Activated CD8-positive, alpha-beta memory T cell treated with anti-CD3 and anti-CD28 coated beads, Interleukin-2, amount 50 U/mL, for 24 hours (primary cell): ENCODE results near the gene CPSF4L.

Source experiments
- DNase-seq: peaks from one replicate; pipeline ENCODE4 v3.0.0-alpha.2; 2020; ENCODE audit errors: extremely low read depth

The CPSF4L gene

GRCh38 chr17:73232587-73233373 is 28.9 kb downstream of the CPSF4L start:
- no peak for DNase-seq

DNA sequence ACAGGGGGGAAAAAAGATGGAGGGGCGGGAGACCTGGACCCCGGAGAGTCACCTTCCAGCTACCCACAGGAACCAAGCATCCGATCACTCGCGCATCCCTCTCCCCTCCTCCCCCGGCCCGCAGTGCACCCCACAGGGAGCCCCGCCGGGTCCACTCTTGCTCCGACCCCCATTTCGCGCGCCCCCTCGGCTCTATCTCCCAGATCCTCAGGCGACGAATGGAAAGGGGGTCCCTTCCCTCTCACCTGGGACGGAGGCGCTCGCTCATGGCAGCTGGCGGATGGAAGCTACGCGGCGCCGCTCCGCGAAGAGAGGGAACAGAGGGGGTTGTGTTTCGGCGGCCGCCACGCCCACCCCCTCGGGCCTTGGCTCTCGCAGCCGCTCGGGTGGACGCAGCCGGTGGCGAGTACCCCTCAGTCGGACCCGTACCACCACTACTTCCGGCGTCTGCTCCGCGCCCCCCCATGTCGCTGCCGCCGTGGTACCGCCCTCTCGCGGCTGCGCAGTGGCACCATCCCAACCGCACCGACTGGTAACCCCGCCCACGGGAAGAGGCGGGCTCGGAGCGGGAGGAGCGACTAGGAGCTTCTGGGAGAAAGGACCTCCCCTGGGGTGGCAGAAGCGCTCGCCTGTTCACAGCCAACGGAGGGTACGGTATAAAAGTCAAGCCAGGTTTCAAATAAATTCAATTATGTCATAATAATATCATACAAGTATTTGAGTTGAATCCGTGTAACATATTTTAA is 29.7 kb downstream of the CPSF4L start:
- peak; percentile 94 for DNase-seq

GRCh38 chr17:73231395-73231794 is 30.3 kb downstream of the CPSF4L start:
- no peak for DNase-seq

DNA sequence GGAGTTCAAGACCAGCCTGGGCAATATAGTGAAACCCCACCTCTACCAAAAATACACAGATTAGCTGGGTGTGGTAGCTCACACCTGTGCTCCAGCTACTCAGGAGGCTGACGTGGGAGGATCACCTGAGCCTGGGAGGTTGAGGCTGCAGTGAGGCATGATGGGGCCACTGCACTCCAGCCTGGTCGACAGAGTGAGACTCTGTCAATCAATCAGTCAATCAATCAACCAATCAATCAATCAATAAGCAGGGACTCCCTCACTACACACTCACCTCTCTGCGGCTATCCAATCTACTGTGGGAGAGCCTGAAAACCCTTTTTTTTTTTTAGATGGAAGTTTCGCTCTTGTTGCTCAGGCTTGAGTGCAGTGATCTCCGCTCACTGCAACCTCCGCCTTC is 31.6 kb downstream of the CPSF4L start:
- no peak for DNase-seq

- no peak for DNase-seq
Measured at GRCh38 chr17:73228748-73229236, 32.9 kb downstream of the CPSF4L start.

GRCh38 chr17:73227944-73228343 is 33.7 kb downstream of the CPSF4L start:
- no peak for DNase-seq

DNA sequence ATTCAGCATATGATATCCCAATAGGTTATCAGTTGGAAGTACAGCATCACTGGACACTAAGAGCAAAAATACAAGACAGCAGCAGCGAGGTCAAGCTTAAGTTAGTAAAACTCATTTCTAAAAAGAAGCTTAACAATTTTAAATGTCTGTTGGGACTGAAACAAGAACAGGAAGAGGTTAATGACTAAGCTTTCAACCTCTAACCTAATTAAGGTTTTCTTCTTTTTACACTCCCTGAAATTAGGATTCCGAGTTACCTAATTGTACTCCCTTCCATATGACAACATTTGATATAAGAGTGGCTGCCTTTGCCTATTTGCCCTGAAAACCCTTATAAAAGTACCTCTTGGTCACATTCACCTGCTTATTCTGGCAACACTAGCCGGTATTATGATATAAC is 34.3 kb downstream of the CPSF4L start:
- no peak for DNase-seq

DNA sequence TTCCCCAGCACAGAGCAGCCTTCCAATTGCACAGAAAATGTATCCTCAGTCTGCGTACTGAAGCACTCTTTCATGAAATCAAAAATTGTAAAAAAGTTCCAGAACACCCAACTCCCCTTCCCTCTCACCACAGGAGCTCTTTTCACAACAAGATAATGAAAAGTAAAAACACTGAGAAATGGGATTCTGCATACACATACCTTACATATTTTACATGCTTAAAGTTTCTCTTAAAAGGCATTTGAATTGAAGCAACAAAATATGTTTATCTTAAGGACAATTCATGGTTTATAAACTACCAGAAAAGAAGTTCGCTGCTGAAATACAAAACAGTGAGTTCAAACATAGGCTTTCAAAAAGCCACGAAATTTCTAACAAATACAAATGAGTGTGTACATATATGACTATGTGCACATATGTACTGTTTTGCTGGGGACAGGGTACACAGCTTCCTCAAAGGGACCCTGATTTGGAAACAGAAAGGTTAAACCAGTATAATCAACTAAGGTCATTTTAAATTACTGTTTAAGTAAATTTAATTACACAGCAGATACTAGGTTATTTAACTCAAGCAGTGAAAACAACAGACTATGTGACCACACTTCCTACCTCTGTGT is 35.0 kb downstream of the CPSF4L start:
- DNase-seq = no peak

DNA sequence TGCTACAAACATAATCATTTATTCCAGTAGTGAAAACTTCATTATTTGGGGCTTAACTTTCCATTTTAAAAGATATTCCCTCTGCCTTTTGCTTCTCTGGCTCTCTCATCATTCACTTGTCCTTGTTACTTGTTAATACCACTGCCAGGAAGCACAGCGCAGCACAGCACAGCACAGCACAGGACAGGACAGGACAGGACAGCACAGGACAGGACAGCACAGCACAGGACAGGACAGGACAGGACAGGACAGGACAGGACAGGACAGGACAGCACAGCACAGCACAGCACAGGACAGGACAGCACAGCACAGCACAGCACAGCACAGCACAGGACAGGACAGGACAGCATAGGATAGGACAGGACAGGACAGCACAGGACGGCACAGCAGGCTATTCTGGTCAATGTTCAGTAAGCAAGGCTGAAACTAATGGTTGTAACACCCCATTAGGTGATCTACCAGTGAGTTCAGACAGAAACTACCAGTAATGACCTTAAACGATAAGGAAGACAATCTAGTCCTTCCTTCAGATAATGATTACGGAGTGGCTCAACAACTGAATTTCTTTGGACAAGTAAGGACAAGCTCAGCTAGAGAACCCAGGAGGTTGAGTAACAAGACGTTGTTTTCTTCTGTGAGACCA is 36.9 kb downstream of the CPSF4L start:
- no peak for DNase-seq

DNA sequence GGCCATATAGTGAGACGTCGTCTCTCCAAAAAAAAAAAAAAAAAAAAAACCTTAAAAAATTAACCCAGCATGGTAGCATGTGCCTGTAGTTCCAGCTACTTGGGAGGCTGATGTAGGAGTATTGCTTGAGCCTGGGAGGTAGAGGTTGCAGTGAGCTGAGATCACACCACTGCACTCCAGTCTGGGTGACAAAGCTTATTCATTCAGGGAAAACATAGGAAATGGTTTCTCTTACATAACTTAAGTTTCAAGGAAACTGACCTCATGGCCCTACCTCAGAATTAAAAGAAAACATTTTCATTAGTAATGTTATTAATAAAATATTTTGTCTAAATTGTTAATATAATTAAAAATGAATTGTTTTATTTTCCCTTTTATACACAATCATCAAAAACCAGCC is 37.4 kb downstream of the CPSF4L start:
- DNase-seq = no peak

DNA sequence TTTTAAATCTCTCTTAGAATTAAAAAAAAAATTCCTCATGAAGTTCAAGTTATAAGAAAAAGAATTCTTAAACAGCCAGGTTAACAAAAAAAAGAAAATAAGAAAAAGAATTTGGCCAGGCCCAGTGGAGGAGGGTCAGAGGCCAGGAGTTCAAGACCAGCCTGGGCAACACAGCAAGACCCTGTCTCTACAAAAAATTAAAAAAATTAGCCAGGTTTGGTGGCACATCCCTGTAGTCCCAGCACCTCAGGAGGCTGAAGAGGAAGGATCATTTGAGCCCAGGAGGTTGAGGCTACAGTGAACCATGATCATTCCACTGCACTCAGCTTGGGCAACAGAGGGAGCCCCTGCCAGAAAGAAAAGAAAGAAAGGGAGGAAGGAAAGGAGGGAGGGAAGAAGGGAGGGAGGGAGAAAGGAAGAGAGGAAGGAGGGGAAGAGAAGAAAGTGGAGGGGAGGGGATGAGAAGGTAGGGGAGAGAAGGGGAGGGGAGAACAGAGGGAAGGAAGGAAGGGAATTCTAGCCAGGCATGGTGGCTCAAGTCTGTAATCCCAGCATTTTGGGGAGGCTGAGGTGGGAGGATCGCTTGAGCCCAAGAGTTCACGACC is 38.0 kb downstream of the CPSF4L start:
- no peak for DNase-seq

DNA sequence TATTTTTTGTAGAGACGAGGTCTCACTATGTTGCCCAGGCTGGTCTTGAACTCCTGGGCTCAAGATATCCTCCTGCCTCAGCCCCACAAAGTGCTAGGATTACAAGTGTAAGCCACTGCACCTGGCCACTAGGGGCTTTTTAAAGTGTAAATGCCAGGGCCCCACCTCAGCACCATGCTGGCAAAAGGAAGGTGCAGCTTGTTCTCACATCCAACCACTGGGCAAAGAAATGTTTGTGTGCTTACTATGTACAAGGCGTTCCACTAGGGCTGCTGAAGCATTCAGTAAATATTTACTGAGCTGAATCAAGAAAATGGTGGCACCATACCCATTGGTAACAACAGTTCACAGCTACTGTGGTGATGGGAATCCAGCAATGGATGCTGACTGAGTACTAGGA is 46.2 kb downstream of the CPSF4L start:
- no peak for DNase-seq

GRCh38 chr17:73214851-73215250 is 46.8 kb downstream of the CPSF4L start:
- DNase-seq = no peak

DNA sequence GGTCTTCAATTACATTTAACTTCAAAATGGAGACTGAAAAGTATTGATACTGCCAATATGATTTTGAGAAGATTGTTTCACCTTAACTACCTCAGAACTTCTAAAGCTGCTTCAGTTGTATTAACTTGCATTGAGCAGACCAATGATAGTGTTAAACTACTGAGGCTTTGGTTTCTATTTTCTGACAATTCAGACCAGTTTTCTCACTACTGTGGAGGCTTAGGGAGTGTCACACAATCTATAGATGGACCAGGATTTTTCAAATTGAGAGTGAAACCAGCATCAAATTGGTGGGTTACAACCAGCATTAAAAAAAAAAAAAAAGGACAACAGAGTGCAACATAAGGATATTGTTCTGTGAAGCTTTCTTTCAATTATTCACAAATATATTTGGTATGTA is 47.7 kb downstream of the CPSF4L start:
- DNase-seq = no peak

DNA sequence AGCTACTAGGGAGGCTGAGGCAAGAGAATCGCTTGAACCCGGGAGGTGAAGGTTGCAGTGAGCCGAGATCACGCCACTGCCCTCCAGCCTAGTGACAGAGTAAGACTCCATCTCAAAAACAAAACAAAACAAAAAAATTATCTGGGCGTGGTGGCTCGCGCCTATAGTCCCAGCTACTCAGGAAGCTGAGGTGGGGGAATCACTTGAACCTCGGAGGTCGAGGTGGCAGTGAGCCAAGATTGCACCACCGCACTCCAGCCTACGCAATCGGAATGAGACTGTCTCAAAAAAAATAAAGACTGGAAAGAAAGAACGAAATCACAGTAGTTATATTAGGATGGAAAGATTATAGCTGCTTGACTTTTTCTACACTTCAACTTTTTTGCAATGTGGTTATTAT is 49.9 kb downstream of the CPSF4L start:
- no peak for DNase-seq

GRCh38 chr17:73210002-73210678 is 51.5 kb downstream of the CPSF4L start:
- no peak for DNase-seq

DNA sequence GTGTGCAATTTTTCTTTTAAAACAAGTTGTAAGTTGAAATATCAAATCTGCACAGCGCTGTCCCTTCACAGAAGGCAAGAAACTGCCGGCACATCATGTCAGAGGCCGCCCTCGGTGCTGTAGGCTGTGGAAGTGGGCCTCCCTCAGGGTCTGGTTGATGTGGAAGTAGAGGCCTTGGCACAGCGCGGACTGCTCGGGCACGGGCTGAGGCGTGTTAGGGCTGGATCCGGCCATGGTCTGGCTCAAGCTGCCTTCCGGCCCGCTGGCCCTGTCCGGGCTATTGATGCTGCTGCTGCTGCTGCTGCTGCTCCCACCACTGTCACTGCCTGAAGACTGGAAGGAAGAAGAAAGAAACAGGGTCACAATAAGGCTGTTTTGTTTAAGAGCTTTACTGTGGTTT is 52.2 kb downstream of the CPSF4L start:
- DNase-seq = no peak

GRCh38 chr17:73208139-73208827 is 53.4 kb downstream of the CPSF4L start:
- DNase-seq = no peak

GRCh38 chr17:73205459-73205961 is 56.2 kb downstream of the CPSF4L start:
- no peak for DNase-seq

GRCh38 chr17:73203788-73204479 is 57.7 kb downstream of the CPSF4L start:
- no peak for DNase-seq
